GM10266 (cell line): ENCODE measurements around the gene USP36.
A peak's percentile ranks its signal among the peaks of the same experiment; 100 is the strongest.
"Not testable (repeated sequence)": the region's sequence is repeated elsewhere in the genome, so short reads cannot be mapped to it uniquely, and the experiment has no call there.

Experiments
- DNase-seq: peaks from one replicate; pipeline ENCODE4 v3.0.0; 2012; ENCODE audit errors: extremely low spot score
- TF ChIP-seq, protein P1 (sequence below): IDR thresholded peaks from 2 replicates; pipeline ENCODE4 v1.5.1; 2012; ENCODE audit warnings: mild to moderate bottlenecking, low read depth; ENCODE audit not compliant: control insufficient read depth, insufficient read depth; ENCODE audit errors: missing control alignments

Gene USP36

DNA sequence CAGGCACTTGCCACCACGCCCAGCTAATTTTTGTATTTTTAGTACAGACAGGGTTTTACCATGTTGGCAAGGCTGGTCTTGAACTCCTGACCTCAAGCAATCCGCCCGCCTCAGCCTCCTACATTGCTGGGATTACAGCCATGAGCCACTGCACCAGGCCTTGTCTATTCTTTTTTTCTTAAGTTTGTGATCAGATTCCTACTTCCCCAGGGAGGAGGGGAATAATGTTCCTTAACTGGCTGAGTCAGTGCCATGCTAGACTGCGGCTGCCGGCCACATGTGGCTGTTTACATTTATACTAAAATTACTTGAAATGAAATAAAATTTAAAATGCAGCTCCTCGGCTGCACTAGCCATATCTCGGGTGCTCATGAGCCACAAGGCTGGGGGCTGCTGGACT, 27.8 kb upstream of the USP36 start:
- DNase-seq: no peak
- TF ChIP-seq, protein P1, sequence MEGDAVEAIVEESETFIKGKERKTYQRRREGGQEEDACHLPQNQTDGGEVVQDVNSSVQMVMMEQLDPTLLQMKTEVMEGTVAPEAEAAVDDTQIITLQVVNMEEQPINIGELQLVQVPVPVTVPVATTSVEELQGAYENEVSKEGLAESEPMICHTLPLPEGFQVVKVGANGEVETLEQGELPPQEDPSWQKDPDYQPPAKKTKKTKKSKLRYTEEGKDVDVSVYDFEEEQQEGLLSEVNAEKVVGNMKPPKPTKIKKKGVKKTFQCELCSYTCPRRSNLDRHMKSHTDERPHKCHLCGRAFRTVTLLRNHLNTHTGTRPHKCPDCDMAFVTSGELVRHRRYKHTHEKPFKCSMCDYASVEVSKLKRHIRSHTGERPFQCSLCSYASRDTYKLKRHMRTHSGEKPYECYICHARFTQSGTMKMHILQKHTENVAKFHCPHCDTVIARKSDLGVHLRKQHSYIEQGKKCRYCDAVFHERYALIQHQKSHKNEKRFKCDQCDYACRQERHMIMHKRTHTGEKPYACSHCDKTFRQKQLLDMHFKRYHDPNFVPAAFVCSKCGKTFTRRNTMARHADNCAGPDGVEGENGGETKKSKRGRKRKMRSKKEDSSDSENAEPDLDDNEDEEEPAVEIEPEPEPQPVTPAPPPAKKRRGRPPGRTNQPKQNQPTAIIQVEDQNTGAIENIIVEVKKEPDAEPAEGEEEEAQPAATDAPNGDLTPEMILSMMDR: no peak

DNA sequence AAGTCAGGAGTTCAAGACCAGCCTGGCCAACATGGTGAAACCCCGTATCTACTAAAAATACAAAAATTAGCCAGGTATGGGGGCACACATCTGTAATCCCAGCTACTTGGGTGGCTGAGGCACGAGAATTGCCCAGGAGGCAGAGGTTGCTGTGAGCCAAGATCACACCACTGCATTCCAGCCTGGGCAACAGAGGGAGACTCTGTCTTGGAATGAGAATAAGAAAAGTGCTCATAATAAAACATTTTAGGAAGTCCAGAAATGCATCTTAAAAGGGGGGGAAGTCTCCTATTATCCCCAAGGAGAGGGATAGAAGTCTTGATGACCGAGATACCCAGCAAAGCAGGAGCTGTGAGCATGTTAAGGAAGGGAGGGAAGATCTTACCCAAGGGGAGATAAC, 26.4 kb upstream of the USP36 start:
- DNase-seq: not testable (repeated sequence)

DNA sequence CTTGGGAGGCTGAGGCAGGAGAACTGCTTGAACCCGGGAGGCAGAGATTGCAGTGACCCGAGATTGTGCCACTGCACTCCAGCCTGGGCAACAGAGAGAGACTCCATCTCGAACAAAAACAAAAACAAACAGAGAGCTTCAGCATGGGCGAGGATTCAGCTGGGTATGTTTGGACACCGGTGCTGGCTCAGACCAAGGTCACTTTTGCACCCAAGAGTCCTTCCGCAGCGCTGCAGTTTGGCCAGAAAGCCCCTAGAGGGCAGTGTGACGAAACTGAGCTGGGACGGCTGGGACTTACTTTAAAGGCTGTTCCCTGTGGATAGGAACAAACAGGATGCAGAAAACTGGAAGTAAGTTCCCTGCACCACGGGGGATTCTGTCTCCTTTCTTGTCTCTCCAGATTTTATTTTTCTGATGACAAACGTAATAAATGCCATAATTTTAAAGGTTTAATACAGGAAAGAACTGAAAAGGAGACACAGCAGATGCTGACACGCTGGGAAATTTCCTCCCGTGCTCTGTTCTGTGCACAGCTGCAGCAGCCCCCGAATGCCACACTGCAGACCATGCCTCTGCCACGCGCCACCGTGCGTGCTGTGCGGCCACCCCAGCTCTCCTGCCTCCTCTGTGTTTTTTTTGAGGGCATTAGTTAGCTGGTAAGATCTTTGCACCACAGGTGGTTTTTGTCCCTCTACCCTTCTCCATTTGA, 25.2 kb upstream of the USP36 start:
- TF ChIP-seq, protein P1: peak; percentile 91
- peak; percentile 72 for DNase-seq

DNA sequence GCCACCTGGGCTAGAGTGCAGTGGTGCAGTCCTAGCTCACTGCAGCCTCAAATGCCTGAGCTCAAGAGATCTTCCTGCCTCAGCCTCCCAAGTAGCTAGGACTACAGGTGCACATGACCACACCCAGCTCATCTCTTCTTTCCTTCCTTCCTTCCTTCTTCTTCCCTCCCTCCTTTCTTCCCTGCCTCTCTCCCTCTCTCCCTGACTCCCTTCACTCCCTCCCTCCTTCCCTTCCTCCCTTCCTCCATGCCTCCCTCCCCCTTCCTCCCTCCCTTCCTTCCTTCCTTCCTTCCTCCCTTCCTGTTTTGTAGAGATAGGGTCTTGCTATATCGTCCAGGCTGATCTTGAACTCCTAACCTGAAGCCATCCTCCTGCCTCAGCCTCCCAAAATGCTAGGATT, 23.5 kb upstream of the USP36 start:
- DNase-seq: no peak
- TF ChIP-seq, protein P1: no peak

- TF ChIP-seq, protein P1: no peak
- DNase-seq: no peak
Observed at GRCh38 chr17:78862073-78863023, 21.7 kb upstream of the USP36 start.

- no peak for DNase-seq
- TF ChIP-seq, protein P1: no peak
Observed at GRCh38 chr17:78861229-78861628, 20.6 kb upstream of the USP36 start.

DNA sequence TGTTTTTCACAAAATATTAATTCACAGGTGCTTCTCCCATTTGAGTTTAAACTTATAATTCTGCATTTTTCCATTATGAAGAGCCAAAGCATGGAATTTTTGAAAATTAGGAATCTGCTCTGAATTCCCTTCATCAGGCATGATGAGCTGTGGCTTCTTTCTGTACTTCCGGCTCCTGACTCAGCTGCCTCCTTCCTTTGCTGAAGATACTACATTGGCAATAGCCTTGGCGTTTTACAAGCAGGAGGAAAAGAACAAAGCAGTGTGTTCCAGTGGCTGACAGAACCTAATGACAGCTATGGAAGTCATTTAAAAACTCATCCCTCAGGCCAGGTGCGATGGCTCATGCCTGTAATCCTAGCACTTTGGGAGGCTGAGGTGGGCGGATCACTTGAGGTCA, 18.4 kb upstream of the USP36 start:
- TF ChIP-seq, protein P1: no peak
- DNase-seq: no peak

- DNase-seq: no peak
- TF ChIP-seq, protein P1: no peak
Observed at GRCh38 chr17:78857266-78857665, 16.7 kb upstream of the USP36 start.
